Measurements from ENCODE around the gene UBE2O. TPM values are rescaled to one million over a fixed set of nuclear protein-coding genes. Genes with fewer than 3 reads are reported as not detected.

UBE2O gene
- total and polyA plus RNA-seq, 2 donors (not counting 3 experiments of a cell fraction or from before 2014, with no cell fraction given): 13.9 to 34.1 TPM

- Histone ChIP-seq H3K4me3 (replicated peaks in 1 of 3; ENCODE audit: insufficient read depth in 1 of 3, low read depth in 1 of 3, low read length in 3 of 3) (no peak overlapping the region), H4K20me1 (replicated peaks; ENCODE audit: control insufficient read depth, extremely low read depth, insufficient read depth, low read length) (no peaks in the 10 kb centered on the region), H2AFZ (ENCODE audit: low read depth, low read length) (no peak overlapping the region), H3K36me3 (ENCODE audit: control insufficient read depth in 2 of 2, extremely low read depth in 1 of 2, insufficient read depth in 2 of 2, low read length in 2 of 2) (peaks cover 0 to 6% of the 10 kb centered on the region in 2 experiments), H3K4me2 (ENCODE audit: insufficient read depth, low read length) (no peak overlapping the region), H3K9me3 (replicated peaks; ENCODE audit: control insufficient read depth, insufficient read depth, low read length) (no peaks in the 10 kb centered on the region), H3K27ac (ENCODE audit: insufficient read depth, low read depth, low read length) (no peak overlapping the region), H3K9me1 (replicated peaks; ENCODE audit: control insufficient read depth, extremely low read depth, insufficient read depth, low read length) (no peaks in the 10 kb centered on the region), H3K79me2 (ENCODE audit: control insufficient read depth, insufficient read depth, low read length) (no peaks in the 10 kb centered on the region), H3K4me1 (ENCODE audit: control insufficient read depth, extremely low read depth, insufficient read depth, low read length) (peaks cover 3% of the 10 kb centered on the region), H3K27me3 (ENCODE audit: control insufficient read depth in 2 of 2, insufficient read depth in 2 of 2, low read length in 2 of 2) (no peaks in the 10 kb centered on the region), H3K9ac (replicated peaks; ENCODE audit: extremely low read depth, insufficient read depth, low read length) (no peak overlapping the region)
- dilution Hi-C loops (cut with MboI; ENCODE audit: extremely low pct_ligation_motif_present, low sequenced_read_pairs): no loop called here
- intact Hi-C loops (cut with micrococcal nuclease): no loop called here
- FAIRE-seq (no peak), DNase-seq (ENCODE audit: low read depth, low spot score) (no peak)
- POLR2A ChIA-PET: interaction anchor here (0.6 kb wide), 1 partner anchor 92 kb away, joined by 3 read pairs; no protein-coding TSS in a partner anchor
- CTCF ChIA-PET: interaction anchor here (0.6 to 2.2 kb wide), 7 partner anchors 11 to 70 kb away, joined by 3 to 9 read pairs (median 5); partner anchors contain the start of gene AANAT
- TF ChIP-seq MAX (IDR thresholded peaks at IDR 0.05; ENCODE audit: insufficient read depth, insufficient read length): no peak
- TF ChIP-seq POLR2A (IDR thresholded peaks at IDR 0.05; ENCODE audit: low read depth, low read length): no peak
- TF ChIP-seq JUN (IDR thresholded peaks at IDR 0.05; ENCODE audit: borderline replicate concordance, insufficient read depth, insufficient read length, low read depth): no peak
- no peak for TF ChIP-seq POLR2AphosphoS5 (IDR thresholded peaks at IDR 0.05; ENCODE audit: insufficient read depth, low read depth, low read length)
- TF ChIP-seq FOS (IDR thresholded peaks at IDR 0.05; ENCODE audit: borderline replicate concordance, insufficient read depth, low read length): no peak
- TF ChIP-seq, protein P1, sequence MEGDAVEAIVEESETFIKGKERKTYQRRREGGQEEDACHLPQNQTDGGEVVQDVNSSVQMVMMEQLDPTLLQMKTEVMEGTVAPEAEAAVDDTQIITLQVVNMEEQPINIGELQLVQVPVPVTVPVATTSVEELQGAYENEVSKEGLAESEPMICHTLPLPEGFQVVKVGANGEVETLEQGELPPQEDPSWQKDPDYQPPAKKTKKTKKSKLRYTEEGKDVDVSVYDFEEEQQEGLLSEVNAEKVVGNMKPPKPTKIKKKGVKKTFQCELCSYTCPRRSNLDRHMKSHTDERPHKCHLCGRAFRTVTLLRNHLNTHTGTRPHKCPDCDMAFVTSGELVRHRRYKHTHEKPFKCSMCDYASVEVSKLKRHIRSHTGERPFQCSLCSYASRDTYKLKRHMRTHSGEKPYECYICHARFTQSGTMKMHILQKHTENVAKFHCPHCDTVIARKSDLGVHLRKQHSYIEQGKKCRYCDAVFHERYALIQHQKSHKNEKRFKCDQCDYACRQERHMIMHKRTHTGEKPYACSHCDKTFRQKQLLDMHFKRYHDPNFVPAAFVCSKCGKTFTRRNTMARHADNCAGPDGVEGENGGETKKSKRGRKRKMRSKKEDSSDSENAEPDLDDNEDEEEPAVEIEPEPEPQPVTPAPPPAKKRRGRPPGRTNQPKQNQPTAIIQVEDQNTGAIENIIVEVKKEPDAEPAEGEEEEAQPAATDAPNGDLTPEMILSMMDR (IDR thresholded peaks at IDR 0.05; ENCODE audit: extremely low read depth in 1 of 2, insufficient read depth in 1 of 2, low read depth in 1 of 2, low read length in 2 of 2): no peak
- TF ChIP-seq EZH2 (IDR thresholded peaks at IDR 0.05; ENCODE audit: borderline replicate concordance, low read depth, low read length, severe bottlenecking): no peak
- TF ChIP-seq GATA2 (IDR thresholded peaks at IDR 0.05; ENCODE audit: insufficient read depth, insufficient read length, low read depth, low read length): no peak
- no peak for TF ChIP-seq MYC (IDR thresholded peaks at IDR 0.05; ENCODE audit: low read depth, low read length)
- BruUV-seq (replicated peaks): no TSS peak
These were observed 25.1 kb upstream of the UBE2O start for GRCh38 chr17:76478097-76478496.
